ENCODE measurements around the gene ZSWIM3. TPM values are rescaled to one million over a fixed set of nuclear protein-coding genes. Genes with fewer than 3 reads are reported as not detected.

ZSWIM3 gene
- total and polyA plus RNA-seq, 2 of the 8 experiments (the other 6 are each of a cell fraction or from before 2014, with no cell fraction given): 5.5 to 6.9 TPM

DNA sequence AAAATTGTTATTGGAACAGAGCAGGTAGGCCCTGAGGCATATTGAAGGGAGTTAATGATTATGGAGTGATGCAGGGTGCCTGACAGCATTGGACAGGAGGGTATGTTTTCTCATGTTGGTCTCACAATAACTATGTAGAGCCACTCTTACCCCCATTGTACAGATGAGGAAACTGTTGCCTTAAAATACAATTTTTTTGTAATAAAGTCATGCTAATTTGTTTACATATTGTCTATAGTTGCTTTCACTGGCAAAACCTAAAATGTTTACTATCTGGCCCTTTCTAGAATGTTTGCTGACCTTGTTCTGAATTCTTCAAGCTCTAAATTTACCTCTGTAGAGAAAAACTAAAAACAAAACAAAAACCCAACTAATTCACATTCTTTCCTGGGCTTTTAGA lies 5.9 kb upstream of the ZSWIM3 start:
- Histone ChIP-seq H3K4me1 (replicated peaks in 1 of 4; ENCODE audit: control insufficient read depth in 3 of 4, insufficient read depth in 4 of 4, low read length in 3 of 4) (peaks cover 4 to 16% (median 12%) of the 10 kb centered on the region in 4 experiments), H3K14ac (ENCODE audit: insufficient read length) (no peak overlapping the region), H3K23ac (ENCODE audit: insufficient read length) (no peak overlapping the region), H3K27ac (ENCODE audit: low read depth, low read length) (no peak overlapping the region), H2BK5ac (ENCODE audit: low read depth, low read length) (no peak overlapping the region), H2AFZ (ENCODE audit: low read length) (no peak overlapping the region), H3K4ac (replicated peaks; ENCODE audit: insufficient read length, low read depth, low read length) (no peak overlapping the region), H4K5ac (ENCODE audit: insufficient read length, low read depth, low read length) (no peak overlapping the region), H3K9ac (replicated peaks in 1 of 4; ENCODE audit: extremely low read depth in 1 of 4, low read depth in 3 of 4, low read length in 3 of 4) (no peak overlapping the region), H3K18ac (ENCODE audit: extremely low read depth, low read length) (no peak overlapping the region; the same call in 1 of the 2 replicates), H2BK15ac (ENCODE audit: low read length) (no peak overlapping the region), H3K4me3 (ENCODE audit: extremely low read depth in 1 of 4, insufficient read depth in 2 of 4, low read depth in 3 of 4, low read length in 4 of 4) (no peak overlapping the region), H3K23me2 (ENCODE audit: low read depth, low read length) (no peaks in the 10 kb centered on the region; the same call in 1 of the 2 replicates), H3K9me3 (ENCODE audit: insufficient read depth in 2 of 2, low read depth in 1 of 2, low read length in 1 of 2) (no peaks in the 10 kb centered on the region), H3K36me3 (ENCODE audit: control insufficient read depth in 2 of 4, insufficient read depth in 4 of 4, low read length in 3 of 4) (peaks cover 0 to 27% (median 0%) of the 10 kb centered on the region in 4 experiments; a peak in 3 of 8 replicates), H3K4me2 (ENCODE audit: insufficient read depth in 1 of 2, low read depth in 2 of 2, low read length in 2 of 2) (no peak overlapping the region), H2AK5ac (ENCODE audit: low read depth, low read length) (no peak overlapping the region), H3K56ac (replicated peaks; ENCODE audit: insufficient read length, low read depth, low read length) (no peak overlapping the region), H2BK12ac (ENCODE audit: low read depth, low read length) (0 out of 2 replicates have a peak overlapping the region, but pooled peaks have one; percentile 5), H3K79me2 (ENCODE audit: control insufficient read depth in 1 of 2, insufficient read depth in 2 of 2, low read length in 2 of 2) (peaks cover 0 to 19% of the 10 kb centered on the region in 2 experiments; a peak in 2 of 4 replicates), H4K8ac (ENCODE audit: extremely low read depth, insufficient read depth, low read length) (no peak overlapping the region), H3K79me1 (ENCODE audit: low read depth, low read length) (no peaks in the 10 kb centered on the region; the same call in 1 of the 2 replicates), H2BK120ac (replicated peaks; ENCODE audit: low read depth, low read length) (no peak overlapping the region), H4K20me1 (replicated peaks in 1 of 2; ENCODE audit: control insufficient read depth in 1 of 2, insufficient read depth in 2 of 2, low read length in 2 of 2) (no peaks in the 10 kb centered on the region), H4K91ac (replicated peaks; ENCODE audit: insufficient read length, low read length) (no peak overlapping the region), H2BK20ac (ENCODE audit: low read length) (no peak overlapping the region), H3K27me3 (replicated peaks in 1 of 4; ENCODE audit: control insufficient read depth in 3 of 4, extremely low read depth in 1 of 4, insufficient read depth in 3 of 4, low read length in 3 of 4) (no peaks in the 10 kb centered on the region)
- no peak for DNase-seq (ENCODE audit: low read depth in 1 of 2, low spot score in 2 of 2)
- no peak for FAIRE-seq
- ChIA-PET CTCF (ENCODE audit: partially characterized antibody) (interaction anchor here (1.9 to 2.0 kb wide), 2 partner anchors 11 to 26 kb away, joined by 5 to 7 read pairs; no protein-coding TSS in a partner anchor), POLR2A (ENCODE audit: partially characterized antibody) (interaction anchor here (1.1 to 9.9 kb wide), 4 partner anchors 13 to 39 kb away, joined by 3 to 178 read pairs (median 5); partner anchors contain the start of gene SNX21)
- TF ChIP-seq SP2 (IDR thresholded peaks at IDR 0.05; ENCODE audit: low read length): no peak
- TF ChIP-seq KDM1A (IDR thresholded peaks at IDR 0.05; ENCODE audit: borderline replicate concordance, low read length): no peak
- TF ChIP-seq SAP30 (IDR thresholded peaks at IDR 0.05; ENCODE audit: insufficient read depth, insufficient replicate concordance, low read length): no peak
- no peak for TF ChIP-seq ASH2L (IDR thresholded peaks at IDR 0.05; ENCODE audit: low read length)
- no peak for TF ChIP-seq BRCA1 (IDR thresholded peaks at IDR 0.05; ENCODE audit: low read depth, low read length)
- TF ChIP-seq, protein P1, sequence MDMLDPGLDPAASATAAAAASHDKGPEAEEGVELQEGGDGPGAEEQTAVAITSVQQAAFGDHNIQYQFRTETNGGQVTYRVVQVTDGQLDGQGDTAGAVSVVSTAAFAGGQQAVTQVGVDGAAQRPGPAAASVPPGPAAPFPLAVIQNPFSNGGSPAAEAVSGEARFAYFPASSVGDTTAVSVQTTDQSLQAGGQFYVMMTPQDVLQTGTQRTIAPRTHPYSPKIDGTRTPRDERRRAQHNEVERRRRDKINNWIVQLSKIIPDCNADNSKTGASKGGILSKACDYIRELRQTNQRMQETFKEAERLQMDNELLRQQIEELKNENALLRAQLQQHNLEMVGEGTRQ (IDR thresholded peaks at IDR 0.05; ENCODE audit: low read length): no peak
- TF ChIP-seq GABPA (IDR thresholded peaks at IDR 0.05; ENCODE audit: borderline replicate concordance, insufficient read depth, low read length): no peak
- no peak for TF ChIP-seq CBX8 (IDR thresholded peaks at IDR 0.05; ENCODE audit: borderline replicate concordance, low read depth, low read length)
- TF ChIP-seq POU5F1 (IDR thresholded peaks at IDR 0.05; ENCODE audit: low read depth, low read length): no peak
- TF ChIP-seq CEBPB (IDR thresholded peaks at IDR 0.05; ENCODE audit: low read depth, low read length): no peak
- no peak for TF ChIP-seq JUND (IDR thresholded peaks at IDR 0.05; ENCODE audit: low read length)
- no peak for TF ChIP-seq CHD1 (IDR thresholded peaks at IDR 0.05; ENCODE audit: low read depth, low read length)
- TF ChIP-seq, protein P2, sequence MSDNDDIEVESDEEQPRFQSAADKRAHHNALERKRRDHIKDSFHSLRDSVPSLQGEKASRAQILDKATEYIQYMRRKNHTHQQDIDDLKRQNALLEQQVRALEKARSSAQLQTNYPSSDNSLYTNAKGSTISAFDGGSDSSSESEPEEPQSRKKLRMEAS (IDR thresholded peaks at IDR 0.05): no peak
- no peak for TF ChIP-seq CTBP2 (IDR thresholded peaks at IDR 0.05; ENCODE audit: borderline replicate concordance, insufficient read depth, insufficient read length, low read length)
